ENCODE measurements around the gene OR51S1.
"Not testable (repeated sequence)": the region's sequence is repeated elsewhere in the genome, so short reads cannot be mapped to it uniquely, and the experiment has no call there.

OR51S1 gene

GRCh38 chr11:4801316-4801715 lies 47.7 kb downstream of the OR51S1 start:
- DNase-seq: not testable (repeated sequence)

- DNase-seq: no peak
Observed at GRCh38 chr11:4798427-4799183, 50.4 kb downstream of the OR51S1 start.

Measured in right hindlimb (tissue), 1 donor.